SK-N-SH (cell line): Measurements from ENCODE around the gene MEIS2.

ENCODE experiments used
- JUND ChIP-seq: IDR thresholded peaks from 2 replicates; pipeline ENCODE4 v1.4.0; 2012
- RAD21 ChIP-seq: IDR thresholded peaks from 2 replicates; pipeline ENCODE4 v1.6.1; 2012; ENCODE audit warnings: mild to moderate bottlenecking, low read length
- RCOR1 ChIP-seq: fragments of 150-350 bp; IDR thresholded peaks from 2 replicates; pipeline ENCODE4 v1.6.1; 2017; ENCODE audit warnings: antibody characterized with exemption, low read length
- SMC3 ChIP-seq: IDR thresholded peaks from 2 replicates; pipeline ENCODE4 v1.6.1; 2012; ENCODE audit warnings: low read depth, low read length, improper control_type of control experiment
- TCF12 ChIP-seq: IDR thresholded peaks from 2 replicates; pipeline ENCODE4 v1.4.0; 2012
- TF ChIP-seq, protein P1 (sequence below): fragments of 200-600 bp; sonication (generic); IDR thresholded peaks from 2 replicates; pipeline ENCODE4 v1.6.1; 2017; ENCODE audit warnings: antibody characterized with exemption, mild to moderate bottlenecking, moderate library complexity
- TF ChIP-seq, protein P2 (sequence below): IDR thresholded peaks from 2 replicates; pipeline ENCODE4 v1.4.0; 2012; ENCODE audit warnings: low read depth
- TF ChIP-seq, protein P3 (sequence below): IDR thresholded peaks from 2 replicates; pipeline ENCODE4 v1.4.0; 2012; ENCODE audit warnings: low read depth, borderline replicate concordance

DNA sequence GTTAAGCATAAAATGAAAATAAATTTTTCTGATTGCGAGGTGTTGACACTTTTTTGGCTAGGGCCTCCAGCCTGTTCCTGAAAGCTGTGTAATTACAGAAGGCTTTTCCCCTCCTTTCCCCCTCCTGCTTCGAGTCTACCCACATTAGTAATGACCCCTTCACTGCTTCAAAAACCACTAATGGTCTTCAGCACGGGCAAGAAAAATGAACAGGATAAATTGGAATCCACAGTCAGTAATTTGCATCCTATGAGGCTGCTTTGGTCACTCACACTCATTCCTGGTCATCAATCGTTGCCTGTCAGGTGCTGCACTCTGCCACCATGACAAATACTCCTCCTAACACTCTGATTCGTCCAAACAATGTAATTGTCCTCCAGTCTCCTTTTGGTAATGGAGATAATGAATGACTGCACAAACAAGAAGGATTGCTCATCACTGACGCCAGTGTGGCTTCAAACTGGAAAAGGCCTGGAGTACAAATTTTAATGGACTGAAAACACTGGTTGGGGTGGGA, 148.6 kb downstream of the MEIS2 start:
- TF ChIP-seq, protein P1, sequence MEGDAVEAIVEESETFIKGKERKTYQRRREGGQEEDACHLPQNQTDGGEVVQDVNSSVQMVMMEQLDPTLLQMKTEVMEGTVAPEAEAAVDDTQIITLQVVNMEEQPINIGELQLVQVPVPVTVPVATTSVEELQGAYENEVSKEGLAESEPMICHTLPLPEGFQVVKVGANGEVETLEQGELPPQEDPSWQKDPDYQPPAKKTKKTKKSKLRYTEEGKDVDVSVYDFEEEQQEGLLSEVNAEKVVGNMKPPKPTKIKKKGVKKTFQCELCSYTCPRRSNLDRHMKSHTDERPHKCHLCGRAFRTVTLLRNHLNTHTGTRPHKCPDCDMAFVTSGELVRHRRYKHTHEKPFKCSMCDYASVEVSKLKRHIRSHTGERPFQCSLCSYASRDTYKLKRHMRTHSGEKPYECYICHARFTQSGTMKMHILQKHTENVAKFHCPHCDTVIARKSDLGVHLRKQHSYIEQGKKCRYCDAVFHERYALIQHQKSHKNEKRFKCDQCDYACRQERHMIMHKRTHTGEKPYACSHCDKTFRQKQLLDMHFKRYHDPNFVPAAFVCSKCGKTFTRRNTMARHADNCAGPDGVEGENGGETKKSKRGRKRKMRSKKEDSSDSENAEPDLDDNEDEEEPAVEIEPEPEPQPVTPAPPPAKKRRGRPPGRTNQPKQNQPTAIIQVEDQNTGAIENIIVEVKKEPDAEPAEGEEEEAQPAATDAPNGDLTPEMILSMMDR: no peak
- TF ChIP-seq TCF12 (peak; percentile 76), RAD21 (no peak), SMC3 (no peak), RCOR1 (no peak), JUND (peak; percentile 63)
- TF ChIP-seq, protein P2, sequence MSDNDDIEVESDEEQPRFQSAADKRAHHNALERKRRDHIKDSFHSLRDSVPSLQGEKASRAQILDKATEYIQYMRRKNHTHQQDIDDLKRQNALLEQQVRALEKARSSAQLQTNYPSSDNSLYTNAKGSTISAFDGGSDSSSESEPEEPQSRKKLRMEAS: 0 out of 2 replicates have a peak, but pooled peaks have one; percentile 16
- TF ChIP-seq, protein P3, sequence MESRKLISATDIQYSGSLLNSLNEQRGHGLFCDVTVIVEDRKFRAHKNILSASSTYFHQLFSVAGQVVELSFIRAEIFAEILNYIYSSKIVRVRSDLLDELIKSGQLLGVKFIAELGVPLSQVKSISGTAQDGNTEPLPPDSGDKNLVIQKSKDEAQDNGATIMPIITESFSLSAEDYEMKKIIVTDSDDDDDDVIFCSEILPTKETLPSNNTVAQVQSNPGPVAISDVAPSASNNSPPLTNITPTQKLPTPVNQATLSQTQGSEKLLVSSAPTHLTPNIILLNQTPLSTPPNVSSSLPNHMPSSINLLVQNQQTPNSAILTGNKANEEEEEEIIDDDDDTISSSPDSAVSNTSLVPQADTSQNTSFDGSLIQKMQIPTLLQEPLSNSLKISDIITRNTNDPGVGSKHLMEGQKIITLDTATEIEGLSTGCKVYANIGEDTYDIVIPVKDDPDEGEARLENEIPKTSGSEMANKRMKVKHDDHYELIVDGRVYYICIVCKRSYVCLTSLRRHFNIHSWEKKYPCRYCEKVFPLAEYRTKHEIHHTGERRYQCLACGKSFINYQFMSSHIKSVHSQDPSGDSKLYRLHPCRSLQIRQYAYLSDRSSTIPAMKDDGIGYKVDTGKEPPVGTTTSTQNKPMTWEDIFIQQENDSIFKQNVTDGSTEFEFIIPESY: no peak
